ENCODE results near the gene WFDC13. TPM values are rescaled to one million over a fixed set of nuclear protein-coding genes. Genes with fewer than 3 reads are reported as not detected.
"Not testable (repeated sequence)": the region's sequence is repeated elsewhere in the genome, so short reads cannot be mapped to it uniquely, and the experiment has no call there.

The WFDC13 gene, protein sequence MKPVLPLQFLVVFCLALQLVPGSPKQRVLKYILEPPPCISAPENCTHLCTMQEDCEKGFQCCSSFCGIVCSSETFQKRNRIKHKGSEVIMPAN
- not detected for total RNA-seq
- long read RNA-seq = 0 reads

DNA sequence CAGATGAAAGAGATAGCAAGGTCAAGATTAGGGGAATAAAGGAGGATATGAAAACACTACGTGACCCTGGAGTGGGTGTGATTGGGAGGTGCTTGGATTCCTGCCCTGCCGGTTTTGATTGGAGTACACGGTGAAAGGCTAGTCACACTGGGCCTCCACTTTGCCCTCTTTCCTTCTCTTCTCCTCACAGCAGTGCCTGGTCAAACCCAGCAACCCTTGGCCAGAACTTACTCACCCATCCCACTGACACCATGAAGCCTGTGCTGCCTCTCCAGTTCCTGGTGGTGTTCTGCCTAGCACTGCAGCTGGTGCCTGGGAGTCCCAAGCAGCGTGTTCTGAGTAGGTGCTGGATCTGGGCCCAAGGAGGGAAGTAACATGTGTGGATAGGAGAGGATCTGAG lies at the start of gene WFDC13:
TSS of gene WFDC13 (plus strand) at position 166 of the 400 bp plus-strand sequence. CDS start at position 252, 86 bp downstream.
- ATAC-seq (no peak), DNase-seq (no peak)
- intact Hi-C loops (cut with DNase I) = no loop called here
- H3K27me3 ChIP-seq = no peaks in the 10 kb centered on the region
- no peaks in the 10 kb centered on the region for H3K4me1 ChIP-seq
- no peaks in the 10 kb centered on the region for H3K36me3 ChIP-seq
- no peak within 1 kb of the TSS for H3K27ac ChIP-seq
- no peaks in the 10 kb centered on the region for H3K9me3 ChIP-seq
- 45% methylated on average over 4 of the region's 4 CpGs for WGBS (ENCODE audit: insufficient coverage, low coverage, low lambda C conversion rate, missing lambda C conversion rate)
- H3K4me3 ChIP-seq = no peak within 1 kb of the TSS
- no peak for TF ChIP-seq CTCF (IDR thresholded peaks at IDR 0.05)
- TF ChIP-seq POLR2A (IDR thresholded peaks at IDR 0.05) = no peak

DNA sequence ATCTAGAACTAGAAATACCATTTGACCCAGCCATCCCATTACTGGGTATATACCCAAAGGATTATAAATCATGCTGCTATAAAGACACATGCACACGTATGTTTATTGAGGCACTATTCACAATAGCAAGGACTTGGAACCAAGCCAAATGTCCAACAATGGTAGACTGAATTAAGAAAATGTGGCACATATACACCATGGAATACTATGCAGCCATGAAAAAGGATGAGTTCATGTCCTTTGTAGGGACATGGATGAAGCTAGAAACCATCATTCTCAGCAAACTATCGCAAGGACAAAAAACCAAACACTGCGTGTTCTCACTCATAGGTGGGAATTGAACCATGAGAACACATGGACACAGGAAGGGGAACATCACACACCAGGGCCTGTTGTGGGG lies 44.8 kb upstream of the WFDC13 start:
- H3K9me3 ChIP-seq; H3K27me3 ChIP-seq; H3K4me1 ChIP-seq; intact Hi-C loops (cut with DNase I); H3K36me3 ChIP-seq; H3K4me3 ChIP-seq; H3K27ac ChIP-seq; DNase-seq; ATAC-seq: not testable (repeated sequence)
- 56% methylated on average over 3 of the region's 3 CpGs for WGBS (ENCODE audit: insufficient coverage, low coverage, low lambda C conversion rate, missing lambda C conversion rate)

DNA sequence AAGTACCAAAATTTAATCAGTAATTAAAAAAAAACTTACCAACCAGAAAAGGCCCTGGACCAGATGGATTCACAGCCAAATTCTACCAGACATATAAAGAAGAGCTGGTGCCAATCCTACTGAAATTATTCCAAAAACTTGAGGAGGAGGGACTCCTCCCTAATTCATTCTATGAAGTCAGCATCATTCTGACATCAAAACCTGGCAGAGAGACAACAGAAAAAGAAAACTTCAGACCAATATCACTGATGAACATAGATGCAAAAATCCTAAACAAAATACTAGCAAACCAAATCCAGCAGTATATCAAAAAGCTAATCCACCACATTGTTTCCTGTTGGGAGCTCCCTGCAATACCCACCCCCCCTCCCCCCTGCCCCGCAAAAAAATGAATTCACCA lies 31.7 kb upstream of the WFDC13 start, which contains the start of gene WFDC11:
TSS of gene WFDC11 (minus strand) at position 101 of the 400 bp plus-strand sequence. CDS start 19,639 bp downstream, outside the sequence.
- H3K27ac ChIP-seq = no peak within 1 kb of the TSS
- DNase-seq = no peak
- no peaks in the 10 kb centered on the region for H3K36me3 ChIP-seq
- ATAC-seq = no peak
- H3K4me1 ChIP-seq = no peaks in the 10 kb centered on the region
- peaks cover 0 to 4% of the 10 kb centered on the region in 2 donors for H3K27me3 ChIP-seq
- WGBS (ENCODE audit: insufficient coverage, low coverage, low lambda C conversion rate, missing lambda C conversion rate) = 70% methylated on average over 1 of the region's 1 CpG
- TF ChIP-seq CTCF (IDR thresholded peaks at IDR 0.05) (no peak), POLR2A (IDR thresholded peaks at IDR 0.05) (no peak)
- H3K9me3 ChIP-seq = no peaks in the 10 kb centered on the region
- H3K4me3 ChIP-seq = no peak within 1 kb of the TSS
- intact Hi-C loops (cut with DNase I) = no loop called here

- H3K4me1 ChIP-seq = no peaks in the 10 kb centered on the region
- H3K36me3 ChIP-seq = no peaks in the 10 kb centered on the region
- H3K4me3 ChIP-seq = no peak overlapping the region
- H3K27me3 ChIP-seq = peaks cover 0 to 4% of the 10 kb centered on the region in 2 donors
- DNase-seq (no peak), ATAC-seq (no peak)
- intact Hi-C loops (cut with DNase I) = no loop called here
- H3K9me3 ChIP-seq = no peaks in the 10 kb centered on the region
- H3K27ac ChIP-seq = no peak overlapping the region
- TF ChIP-seq CTCF (IDR thresholded peaks at IDR 0.05) = no peak
- no peak for TF ChIP-seq POLR2A (IDR thresholded peaks at IDR 0.05)
Measured at GRCh38 chr20:45672765-45673164, 29.1 kb upstream of the WFDC13 start.

- no peaks in the 10 kb centered on the region for H3K9me3 ChIP-seq
- TF ChIP-seq CTCF (IDR thresholded peaks at IDR 0.05) (no peak), POLR2A (IDR thresholded peaks at IDR 0.05) (no peak)
- DNase-seq (no peak), ATAC-seq (no peak)
- no peaks in the 10 kb centered on the region for H3K36me3 ChIP-seq
- H3K4me1 ChIP-seq = no peaks in the 10 kb centered on the region
- H3K27ac ChIP-seq = no peak overlapping the region
- H3K4me3 ChIP-seq = no peak overlapping the region
- intact Hi-C loops (cut with DNase I) = no loop called here
- no peaks in the 10 kb centered on the region for H3K27me3 ChIP-seq
Measured at GRCh38 chr20:45679650-45680049, 22.2 kb upstream of the WFDC13 start.

Measured in right lobe of liver (tissue), 6 donors.